Activated CD8-positive, alpha-beta memory T cell treated with anti-CD3 and anti-CD28 coated beads for 1 hour (primary cell): ENCODE results near the gene POC1A.
"Not testable (repeated sequence)": the region's sequence is repeated elsewhere in the genome, so short reads cannot be mapped to it uniquely, and the experiment has no call there.

Experiments
- DNase-seq, 2 donors: peaks; one replicate each; pipeline ENCODE4 v3.0.0-alpha.2; 2020; ENCODE audit warnings: low read depth in 1 of 2; ENCODE audit errors: extremely low read depth in 1 of 2

Gene POC1A

GRCh38 chr3:52036222-52036694, 118.0 kb downstream of the POC1A start:
- no peak for DNase-seq

- no peak for DNase-seq
Measured at GRCh38 chr3:52034651-52035050, 119.6 kb downstream of the POC1A start.

GRCh38 chr3:52034212-52034611, 120.0 kb downstream of the POC1A start:
- no peak for DNase-seq

GRCh38 chr3:52033748-52034147, 120.5 kb downstream of the POC1A start:
- not testable (repeated sequence) for DNase-seq

- DNase-seq: no peak
Measured at GRCh38 chr3:52032702-52033408, 121.4 kb downstream of the POC1A start.

- DNase-seq: no peak
Measured at GRCh38 chr3:52031896-52032295, 122.3 kb downstream of the POC1A start.

GRCh38 chr3:52030714-52031310, 123.4 kb downstream of the POC1A start:
- no peak for DNase-seq

- DNase-seq: no peak
Measured at GRCh38 chr3:52029535-52029934, 124.7 kb downstream of the POC1A start.

- DNase-seq: no peak
Measured at GRCh38 chr3:52029053-52029452, 125.2 kb downstream of the POC1A start.

GRCh38 chr3:52028572-52028971, 125.7 kb downstream of the POC1A start:
- DNase-seq: no peak

GRCh38 chr3:52026041-52026440, 128.2 kb downstream of the POC1A start:
- DNase-seq: no peak

GRCh38 chr3:52025453-52025852, 128.8 kb downstream of the POC1A start:
- DNase-seq: no peak
